Esophagus muscularis mucosa (tissue), 4 donors: ENCODE results near the gene NBEA. TPM values are rescaled to one million over a fixed set of nuclear protein-coding genes. Genes with fewer than 3 reads are reported as not detected.

Source experiments
- DNase-seq: peaks from one replicate; pipeline ENCODE4 v3.0.0-alpha.2; 2017; ENCODE audit errors: extremely low spot score
- H3K27ac ChIP-seq, 4 donors: fragments of 200-600 bp; sonication (generic); replicated peaks in 1 of 4; 1 replicate in 3 of 4; 2 replicates in 1 of 4; pipeline ENCODE4 v1.5.1; 2016 to 2019; ENCODE audit warnings: mild to moderate bottlenecking in 1 of 4
- H3K27me3 ChIP-seq, 4 donors: fragments of 200-600 bp; sonication (generic); one replicate each; pipeline versions ENCODE4 v1.5.1 to v1.6.0; 2016 to 2019
- H3K36me3 ChIP-seq, 4 donors: fragments of 200-600 bp; sonication (generic); one replicate each; pipeline ENCODE4 v1.5.1; 2016 to 2019
- H3K4me1 ChIP-seq, 4 donors: fragments of 200-600 bp; sonication (generic); one replicate each; pipeline ENCODE4 v1.5.1; 2016 to 2019
- H3K4me3 ChIP-seq, 4 donors: fragments of 200-600 bp; sonication (generic); 1 replicate in 2 of 4; 2 replicates in 2 of 4; pipeline ENCODE4 v1.5.1; 2016 to 2019; ENCODE audit warnings: mild to moderate bottlenecking in 4 of 4, moderate library complexity in 1 of 4
- H3K9me3 ChIP-seq, 4 donors: fragments of 200-600 bp; sonication (generic); 1 replicate in 3 of 4; 2 replicates in 1 of 4; pipeline ENCODE4 v1.5.1; 2016 to 2019
- EP300 ChIP-seq: sonication (generic); formaldehyde crosslinking; IDR thresholded peaks from one replicate; pipeline ENCODE4 v1.6.1; 2017; ENCODE audit warnings: antibody characterized with exemption
- POLR2A ChIP-seq: fragments of 450-650 bp; IDR thresholded peaks from one replicate; pipeline ENCODE4 v1.6.1; 2017; ENCODE audit warnings: antibody characterized with exemption, moderate library complexity, mild to moderate bottlenecking, low read depth
- POLR2AphosphoS5 ChIP-seq, 2 donors: sonication (generic); formaldehyde crosslinking; IDR thresholded peaks; one replicate each; pipeline ENCODE4 v1.6.1; 2017; ENCODE audit warnings: antibody characterized with exemption in 2 of 2
- WGBS: methylation state at CpG from one replicate; pipeline ENCODE4 v1.1.5; 2018; 5-methylcytosine and 5-hydroxymethylcytosine counted together
- intact Hi-C: fragments of 100-400 bp; cut with DNase I; formaldehyde crosslinking; loops from one replicate; pipeline ENCODE4 v1.15.1; 2023
- total RNA-seq, 4 donors: library from RNA; depleted of rRNA; stranded (reverse); fragments of >200 nt; gene quantifications; one replicate each; pipeline versions ENCODE4 v1.1.0 to v1.2.1, GENCODE V29; 2016
- TF ChIP-seq, protein P1 (sequence below), 3 experiments: fragments of 200-600 bp in 2 of 3; fragments of 450-650 bp in 1 of 3; sonication (generic) in 2 of 3; IDR thresholded peaks; one replicate each; pipeline ENCODE4 v1.5.1; 2017 to 2019; ENCODE audit warnings: antibody characterized with exemption in 3 of 3, mild to moderate bottlenecking in 2 of 3, moderate library complexity in 1 of 3

NBEA gene
- total RNA-seq, 4 donors from 2014 or later, result 21.0 to 30.8 (median 25.0) TPM

GRCh38 chr13:35687336-35687735 lies 745.3 kb downstream of the NBEA start:
- no peaks in the 10 kb centered on the region for H3K36me3 ChIP-seq
- TF ChIP-seq POLR2A (no peak), POLR2AphosphoS5 (IDR thresholded peaks at IDR 0.05) (no peak), EP300 (no peak)
- TF ChIP-seq, protein P1, sequence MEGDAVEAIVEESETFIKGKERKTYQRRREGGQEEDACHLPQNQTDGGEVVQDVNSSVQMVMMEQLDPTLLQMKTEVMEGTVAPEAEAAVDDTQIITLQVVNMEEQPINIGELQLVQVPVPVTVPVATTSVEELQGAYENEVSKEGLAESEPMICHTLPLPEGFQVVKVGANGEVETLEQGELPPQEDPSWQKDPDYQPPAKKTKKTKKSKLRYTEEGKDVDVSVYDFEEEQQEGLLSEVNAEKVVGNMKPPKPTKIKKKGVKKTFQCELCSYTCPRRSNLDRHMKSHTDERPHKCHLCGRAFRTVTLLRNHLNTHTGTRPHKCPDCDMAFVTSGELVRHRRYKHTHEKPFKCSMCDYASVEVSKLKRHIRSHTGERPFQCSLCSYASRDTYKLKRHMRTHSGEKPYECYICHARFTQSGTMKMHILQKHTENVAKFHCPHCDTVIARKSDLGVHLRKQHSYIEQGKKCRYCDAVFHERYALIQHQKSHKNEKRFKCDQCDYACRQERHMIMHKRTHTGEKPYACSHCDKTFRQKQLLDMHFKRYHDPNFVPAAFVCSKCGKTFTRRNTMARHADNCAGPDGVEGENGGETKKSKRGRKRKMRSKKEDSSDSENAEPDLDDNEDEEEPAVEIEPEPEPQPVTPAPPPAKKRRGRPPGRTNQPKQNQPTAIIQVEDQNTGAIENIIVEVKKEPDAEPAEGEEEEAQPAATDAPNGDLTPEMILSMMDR (IDR thresholded peaks at IDR 0.05), result no peak
- peaks cover 0 to 9% (median 3%) of the 10 kb centered on the region in 4 donors for H3K4me1 ChIP-seq
- no peaks in the 10 kb centered on the region for H3K9me3 ChIP-seq
- WGBS, result 71% methylated on average over 4 of the region's 4 CpGs
- H3K4me3 ChIP-seq, result no peak overlapping the region
- H3K27me3 ChIP-seq, result no peaks in the 10 kb centered on the region
- DNase-seq, result no peak
- intact Hi-C loops, result no loop called here
- no peak overlapping the region for H3K27ac ChIP-seq

DNA sequence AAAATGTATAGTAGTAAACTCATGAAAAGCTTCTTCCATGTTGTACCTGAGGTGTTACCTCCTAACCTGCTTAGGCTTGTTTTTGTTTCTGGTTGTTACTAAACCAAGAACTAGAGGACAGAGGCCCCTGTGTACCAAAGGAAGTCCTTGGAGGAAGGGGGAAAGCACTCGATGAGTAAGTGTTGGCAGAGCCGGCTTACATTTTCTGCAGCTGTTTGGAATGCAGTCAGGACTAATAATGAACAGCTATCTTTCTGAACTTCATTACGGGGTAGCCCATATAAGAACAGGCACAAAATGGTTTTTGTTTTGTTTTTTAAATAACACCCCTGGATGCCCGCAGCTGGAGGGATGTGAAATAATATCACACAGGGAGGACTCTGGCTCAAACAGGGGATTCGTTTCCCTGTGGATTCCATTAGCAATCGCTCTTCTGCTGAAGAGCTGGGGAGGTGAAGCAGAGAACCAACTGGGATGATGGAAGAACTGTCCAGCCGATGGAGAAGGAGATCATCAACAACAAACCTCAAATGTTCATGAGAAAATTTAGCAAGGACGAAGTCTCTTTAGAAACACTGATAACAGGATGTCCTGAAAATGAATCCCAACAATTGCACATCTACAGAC lies 748.6 kb downstream of the NBEA start:
- Histone ChIP-seq H3K27ac (no peak overlapping the region), H3K27me3 (no peaks in the 10 kb centered on the region), H3K4me3 (no peak overlapping the region), H3K36me3 (no peaks in the 10 kb centered on the region), H3K9me3 (no peaks in the 10 kb centered on the region), H3K4me1 (peaks cover 0 to 26% (median 17%) of the 10 kb centered on the region in 4 donors)
- 52% methylated on average over 8 of the region's 8 CpGs for WGBS
- TF ChIP-seq POLR2A, result no peak
- no peak for TF ChIP-seq EP300
- TF ChIP-seq POLR2AphosphoS5 (IDR thresholded peaks at IDR 0.05), result no peak
- TF ChIP-seq, protein P1 (IDR thresholded peaks at IDR 0.05), result no peak
- no peak for DNase-seq
- intact Hi-C loops, result no loop called here

GRCh38 chr13:35693134-35693784 lies 751.2 kb downstream of the NBEA start:
- Histone ChIP-seq H3K4me1 (peaks cover 0 to 26% (median 17%) of the 10 kb centered on the region in 4 donors), H3K27ac (peak overlapping the region; percentile 8 to 62 (median 36)), H3K27me3 (no peaks in the 10 kb centered on the region), H3K9me3 (no peaks in the 10 kb centered on the region), H3K36me3 (no peaks in the 10 kb centered on the region), H3K4me3 (no peak overlapping the region)
- DNase-seq, result no peak
- intact Hi-C loops, result no loop called here
- TF ChIP-seq EP300, result no peak
- no peak for TF ChIP-seq POLR2AphosphoS5 (IDR thresholded peaks at IDR 0.05)
- TF ChIP-seq POLR2A, result no peak
- TF ChIP-seq, protein P1 (IDR thresholded peaks at IDR 0.05), result no peak
- 56% methylated on average over 9 of the region's 9 CpGs for WGBS

DNA sequence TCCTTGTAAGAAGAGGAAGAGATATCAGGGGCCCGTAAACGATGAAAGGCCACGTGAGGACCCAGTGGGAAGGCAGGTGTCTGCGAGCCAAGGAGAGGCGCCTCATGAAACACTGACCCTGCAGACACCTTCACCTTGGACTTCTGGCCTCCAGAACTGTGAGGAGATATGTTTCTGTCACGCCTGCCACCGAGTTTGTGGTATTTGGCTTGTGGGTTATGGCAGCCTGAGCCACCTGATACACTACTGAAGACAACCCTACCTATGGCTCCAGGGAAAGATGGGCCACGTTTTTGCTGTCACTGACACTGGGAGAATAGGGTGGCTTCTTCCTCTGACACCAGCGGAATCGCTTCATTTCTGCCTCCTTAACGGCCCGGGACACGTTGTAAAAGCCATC lies 752.0 kb downstream of the NBEA start:
- 97% methylated on average over 13 of the region's 13 CpGs for WGBS
- TF ChIP-seq EP300 (no peak), POLR2AphosphoS5 (IDR thresholded peaks at IDR 0.05) (no peak), POLR2A (no peak)
- TF ChIP-seq, protein P1 (IDR thresholded peaks at IDR 0.05), result no peak
- peak overlapping the region in 2 of 4 donors; percentile 8 to 41 for H3K27ac ChIP-seq
- H3K36me3 ChIP-seq, result no peaks in the 10 kb centered on the region
- intact Hi-C loops, result no loop called here
- H3K9me3 ChIP-seq, result no peaks in the 10 kb centered on the region
- no peak for DNase-seq
- peaks cover 0 to 32% (median 25%) of the 10 kb centered on the region in 4 donors for H3K4me1 ChIP-seq
- no peak overlapping the region for H3K4me3 ChIP-seq
- no peaks in the 10 kb centered on the region for H3K27me3 ChIP-seq
